NCI-H2029 (cell line): ENCODE data around the gene ZNF385B.
"Not testable (repeated sequence)": the region's sequence is repeated elsewhere in the genome, so short reads cannot be mapped to it uniquely, and the experiment has no call there.

ENCODE experiments used
- DNase-seq: peaks from one replicate; lab custom pipeline; 2025; lab: John Stamatoyannopoulos, UW

ZNF385B gene

DNA sequence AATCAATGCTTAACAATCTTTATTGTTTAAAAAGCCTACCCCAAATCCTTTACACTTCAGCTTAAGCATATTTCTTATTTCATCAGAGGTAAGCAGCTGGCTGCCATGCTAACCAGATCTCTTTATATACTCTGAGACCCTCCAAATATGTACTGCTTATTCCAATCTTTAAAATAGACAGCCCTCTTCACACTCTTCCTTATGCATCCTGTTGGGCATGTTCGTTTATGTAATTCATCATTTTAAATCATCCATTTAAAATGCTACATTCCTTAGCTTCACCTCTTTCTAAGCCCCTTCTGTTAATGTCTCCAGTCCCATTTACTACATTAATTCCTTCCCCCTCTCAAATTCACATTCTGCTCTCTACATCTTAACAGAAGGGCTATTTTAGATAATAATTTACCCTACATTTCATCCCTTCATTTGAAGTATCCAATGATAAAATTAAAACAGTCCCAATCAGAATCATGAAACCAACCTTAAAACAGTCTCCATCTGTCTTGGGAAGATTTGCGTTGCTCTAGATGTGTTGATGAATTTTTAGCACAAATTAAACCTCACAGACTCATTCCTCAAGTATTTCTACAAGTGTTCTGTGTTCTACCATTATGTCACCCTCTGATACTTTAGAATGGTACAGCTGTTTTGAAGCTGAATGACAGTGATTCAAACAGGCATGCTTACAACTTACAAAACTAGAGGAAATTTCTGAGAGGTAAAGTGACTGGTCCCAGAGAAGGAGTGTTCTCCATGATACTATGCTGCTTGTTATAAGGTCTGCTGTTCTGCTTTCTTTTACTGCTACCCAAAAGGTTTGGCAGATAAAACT lies 59.1 kb downstream of the ZNF385B start:
- DNase-seq, result no peak

GRCh38 chr2:179800776-179801175 lies 60.6 kb downstream of the ZNF385B start:
- DNase-seq, result no peak

GRCh38 chr2:179796213-179797007 lies 65.0 kb downstream of the ZNF385B start:
- DNase-seq, result no peak

DNA sequence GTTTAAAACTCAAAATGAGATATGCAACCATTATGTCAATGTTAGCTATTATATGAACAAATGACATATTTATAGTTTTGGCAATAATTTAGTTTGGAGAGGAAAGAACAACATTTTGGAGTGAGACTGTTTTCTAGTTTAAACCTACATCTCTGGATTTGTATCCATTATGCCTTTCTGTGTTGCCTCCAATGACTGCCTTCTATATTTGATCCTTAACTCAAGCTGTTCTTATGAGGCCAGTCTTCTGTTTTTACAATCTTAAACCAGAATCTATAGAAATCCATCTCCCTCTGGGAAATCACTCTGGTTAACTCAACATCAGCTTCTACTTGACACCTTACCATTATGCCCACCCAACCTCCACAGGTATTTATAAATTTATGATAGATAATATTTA lies 67.5 kb downstream of the ZNF385B start:
- no peak for DNase-seq

DNA sequence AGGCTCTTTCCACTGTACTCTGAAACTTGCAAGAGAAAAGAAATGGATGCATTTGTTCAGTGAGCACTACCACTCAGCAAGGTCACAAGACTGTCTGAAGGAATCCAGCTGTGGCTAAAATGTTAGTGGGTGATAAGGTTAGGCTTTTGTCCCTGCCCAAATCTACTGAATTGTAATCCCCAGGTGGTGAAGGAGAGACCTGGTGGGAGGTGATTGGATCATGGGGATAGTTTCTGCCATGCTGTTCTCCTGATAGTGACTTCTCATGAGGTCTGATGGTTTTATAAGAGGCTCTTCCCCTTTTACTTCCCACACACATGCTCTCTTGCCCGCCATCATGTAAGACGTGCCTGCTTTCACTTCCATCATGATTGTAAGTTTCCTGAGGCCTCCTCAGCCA lies 68.2 kb downstream of the ZNF385B start:
- DNase-seq, result no peak

DNA sequence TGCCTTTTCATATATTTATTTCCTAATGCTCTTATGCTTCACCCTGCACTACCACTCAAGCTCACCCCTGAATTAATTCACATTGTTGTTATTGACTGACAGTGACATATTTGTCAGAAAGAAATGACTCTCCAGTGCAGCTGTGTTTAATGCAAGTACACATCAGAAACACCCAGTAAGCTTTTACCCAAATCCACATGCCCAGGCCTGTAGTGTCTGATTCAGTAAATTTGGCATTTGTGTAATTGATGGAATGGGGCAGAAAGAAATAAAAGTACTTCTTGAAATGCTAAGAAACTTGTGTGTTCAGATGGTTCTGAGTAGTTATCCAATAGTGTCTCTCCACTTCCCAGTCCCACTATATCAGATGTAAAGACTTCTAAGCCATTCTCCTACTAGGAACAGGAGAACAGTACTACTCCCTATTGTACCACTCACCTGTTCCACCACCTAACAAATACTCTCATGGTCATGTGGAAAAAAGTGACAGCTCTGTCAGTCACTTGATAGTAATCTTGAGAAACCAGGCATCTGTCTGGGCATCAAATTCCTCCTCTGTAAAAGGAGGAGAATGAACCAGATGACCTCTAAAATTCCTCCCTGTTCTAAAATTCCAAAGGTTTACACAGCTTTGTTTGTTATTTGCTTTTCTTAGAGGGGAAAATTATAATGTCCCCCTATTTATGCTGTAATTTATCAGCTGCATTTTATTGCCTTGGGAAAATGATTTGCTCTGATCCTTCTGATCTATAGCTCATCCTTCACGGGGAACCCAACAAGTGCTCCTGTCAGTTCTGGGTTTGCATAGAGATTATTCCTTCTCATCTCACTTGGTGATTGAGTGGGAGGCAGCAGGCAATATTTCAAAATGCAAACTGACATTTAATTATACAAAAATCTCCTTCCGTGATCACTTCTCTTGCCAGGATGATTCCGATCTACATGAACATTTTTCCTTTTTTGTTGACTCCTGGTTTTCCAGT lies 70.9 kb downstream of the ZNF385B start:
- DNase-seq, result no peak

DNA sequence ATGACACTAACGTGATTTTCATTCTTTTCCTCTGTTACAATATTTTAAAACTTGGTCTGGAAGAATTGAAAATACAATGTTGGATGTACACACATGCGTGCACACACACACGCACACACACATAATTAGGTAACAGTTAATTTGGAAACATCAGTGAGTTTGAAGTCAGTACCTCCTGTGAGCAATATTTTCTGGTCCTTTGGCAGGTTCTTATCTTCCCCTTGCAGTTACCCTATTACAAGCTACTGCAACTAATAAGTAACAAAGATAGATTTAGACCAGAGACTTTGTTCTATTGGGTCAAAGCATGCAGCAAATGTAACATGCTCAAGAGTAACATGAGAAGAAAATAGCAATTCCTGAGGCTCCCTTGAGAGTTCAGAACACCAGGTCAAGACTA lies 73.3 kb downstream of the ZNF385B start:
- no peak for DNase-seq

DNA sequence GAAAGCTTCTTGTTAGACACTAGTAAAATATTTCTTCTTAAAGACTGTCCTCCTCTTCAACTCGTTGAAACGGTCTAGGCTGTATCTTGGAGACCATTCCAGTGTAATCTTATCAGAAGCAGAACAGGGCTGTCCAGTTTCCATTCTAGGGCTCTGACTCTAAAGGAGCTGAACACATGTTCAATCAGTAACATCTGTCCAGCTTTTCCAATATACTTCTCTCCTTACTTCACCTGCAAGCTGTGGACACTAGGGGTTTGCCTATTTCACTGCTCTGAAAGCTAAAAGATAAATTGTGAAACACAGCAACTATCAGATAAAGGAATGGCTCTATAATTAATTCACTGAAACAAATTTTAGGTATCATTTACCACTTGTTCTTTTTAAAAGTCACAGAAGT lies 73.8 kb downstream of the ZNF385B start:
- DNase-seq, result no peak

GRCh38 chr2:179785902-179786301 lies 75.5 kb downstream of the ZNF385B start:
- DNase-seq, result no peak

DNA sequence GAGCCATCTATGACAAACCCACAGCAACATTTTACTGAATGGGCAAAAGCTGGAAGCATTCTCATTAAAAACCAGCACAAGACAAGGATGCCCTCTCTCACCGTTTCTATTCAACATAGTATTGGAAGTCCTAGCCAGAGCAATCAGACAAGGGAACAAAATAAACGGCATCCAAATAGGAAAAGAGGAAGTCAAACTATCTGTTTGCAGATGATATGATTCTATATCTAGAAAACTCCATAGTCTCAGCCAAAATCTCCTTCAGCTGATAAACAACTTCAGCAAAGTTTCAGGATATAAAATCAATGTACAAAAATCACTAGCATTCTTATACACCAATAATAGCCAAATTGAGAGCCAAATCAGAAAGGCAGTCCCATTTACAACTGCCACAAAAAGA lies 79.1 kb downstream of the ZNF385B start:
- DNase-seq, result not testable (repeated sequence)

DNA sequence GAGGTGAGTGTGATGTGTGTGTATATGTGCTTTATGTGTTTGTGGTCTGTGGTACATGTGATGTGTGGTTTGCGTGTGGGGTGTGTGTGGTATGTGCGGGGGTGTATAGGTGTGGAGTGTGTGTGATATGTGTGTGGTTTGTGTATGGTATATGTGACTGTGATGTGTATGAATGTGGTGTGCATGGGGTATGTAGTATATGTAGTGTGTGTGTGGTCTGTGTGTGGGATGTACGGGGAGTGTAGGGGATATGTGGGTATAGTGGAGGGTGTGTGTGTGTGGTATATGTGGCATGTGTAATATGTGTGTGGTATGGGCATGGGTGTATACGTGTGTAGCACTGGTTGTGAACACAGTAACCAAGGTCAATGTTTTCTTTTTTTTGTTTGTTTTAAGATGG lies 87.4 kb downstream of the ZNF385B start:
- DNase-seq, result no peak

- DNase-seq, result no peak
Measured at GRCh38 chr2:179772346-179772745, 89.1 kb downstream of the ZNF385B start.

DNA sequence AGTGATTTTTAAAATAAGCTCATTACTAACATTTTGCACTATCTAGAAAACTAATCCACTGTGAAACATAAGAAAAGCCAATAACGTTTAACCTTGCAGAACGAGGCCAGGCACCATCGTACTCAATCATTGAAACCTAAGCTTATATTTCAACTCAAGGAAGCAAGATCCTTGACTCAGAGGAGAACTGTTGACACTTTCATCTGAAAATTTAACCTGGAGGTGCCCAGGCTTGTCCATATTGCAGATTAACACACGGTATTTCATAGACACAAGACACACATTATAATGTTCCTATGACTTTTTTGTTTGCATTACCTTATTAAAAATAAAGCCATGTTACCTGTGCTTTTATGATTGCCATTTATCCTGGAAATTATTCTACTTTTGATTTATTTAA lies 89.6 kb downstream of the ZNF385B start:
- DNase-seq, result no peak

GRCh38 chr2:179770029-179770428 lies 91.4 kb downstream of the ZNF385B start:
- DNase-seq, result no peak

GRCh38 chr2:179769323-179769722 lies 92.1 kb downstream of the ZNF385B start:
- no peak for DNase-seq

GRCh38 chr2:179768765-179769164 lies 92.6 kb downstream of the ZNF385B start:
- DNase-seq, result no peak

GRCh38 chr2:179765666-179766065 lies 95.7 kb downstream of the ZNF385B start:
- no peak for DNase-seq

DNA sequence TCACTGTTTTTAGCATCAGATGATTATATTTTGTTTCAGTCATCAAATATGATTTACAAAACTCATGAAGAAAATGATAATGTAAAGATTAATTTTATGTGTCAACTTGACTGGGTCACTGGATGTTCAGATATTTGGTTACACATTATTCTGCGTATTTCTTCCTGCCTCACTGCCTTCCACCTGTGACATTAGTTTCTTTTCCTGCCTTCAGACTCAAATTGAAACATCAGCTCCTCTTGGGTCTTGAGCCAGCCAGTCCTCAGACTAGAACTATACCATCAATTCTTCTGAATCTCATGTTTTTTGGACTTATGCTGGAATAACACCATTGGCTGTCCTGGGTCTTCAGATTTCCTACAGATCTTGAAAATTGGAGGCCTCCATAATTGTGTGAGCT lies 96.7 kb downstream of the ZNF385B start:
- no peak for DNase-seq

DNA sequence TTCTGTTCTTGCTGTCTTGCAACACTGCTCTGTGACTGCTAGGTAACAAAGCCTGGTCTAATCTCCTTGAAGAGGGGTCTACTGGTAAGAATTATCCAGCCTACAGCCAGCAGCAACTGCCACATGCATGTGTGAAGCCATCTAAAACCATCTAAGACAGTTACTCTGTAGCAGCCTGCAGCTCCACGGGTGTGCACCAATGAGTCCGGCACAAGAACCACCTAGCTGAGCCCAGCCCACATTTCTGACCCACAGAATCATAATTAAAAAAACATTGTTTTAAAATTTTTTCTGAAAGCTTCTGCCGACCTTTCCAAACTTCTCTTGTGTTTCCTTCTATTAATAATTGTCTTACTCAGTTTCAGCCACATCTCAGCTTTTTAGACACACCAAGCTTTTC lies 102.8 kb downstream of the ZNF385B start:
- DNase-seq, result no peak

DNA sequence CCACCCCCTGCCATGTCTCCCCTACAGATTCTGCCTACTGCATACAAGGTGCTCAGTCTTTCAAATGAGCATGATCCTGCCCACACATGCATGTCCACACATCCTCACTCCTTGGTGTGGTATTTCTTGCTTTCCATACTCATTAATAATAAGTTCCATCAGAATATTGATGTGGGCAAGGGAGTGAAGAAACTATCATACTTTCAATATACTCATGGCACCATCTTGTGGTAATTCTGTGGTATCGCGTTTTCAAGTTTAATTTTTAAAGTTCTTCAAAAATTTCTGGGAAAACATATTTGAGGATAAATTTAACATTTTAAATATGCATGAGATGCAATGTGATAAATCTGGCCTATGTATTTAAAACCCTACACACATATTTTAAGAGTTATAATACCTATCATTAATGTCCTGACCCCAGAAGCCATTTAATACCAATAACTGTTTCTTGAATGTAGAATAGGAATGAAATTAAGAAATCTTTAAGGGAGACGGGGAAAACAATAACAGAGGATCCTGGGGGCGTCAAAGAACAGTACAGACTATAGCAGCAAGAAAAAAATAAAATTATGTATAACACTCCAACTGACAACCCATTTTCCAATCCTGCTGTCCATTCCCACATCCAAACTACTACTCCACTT lies 110.1 kb downstream of the ZNF385B start:
- DNase-seq, result peak; percentile 2

GRCh38 chr2:179749210-179749609 lies 112.2 kb downstream of the ZNF385B start:
- no peak for DNase-seq

DNA sequence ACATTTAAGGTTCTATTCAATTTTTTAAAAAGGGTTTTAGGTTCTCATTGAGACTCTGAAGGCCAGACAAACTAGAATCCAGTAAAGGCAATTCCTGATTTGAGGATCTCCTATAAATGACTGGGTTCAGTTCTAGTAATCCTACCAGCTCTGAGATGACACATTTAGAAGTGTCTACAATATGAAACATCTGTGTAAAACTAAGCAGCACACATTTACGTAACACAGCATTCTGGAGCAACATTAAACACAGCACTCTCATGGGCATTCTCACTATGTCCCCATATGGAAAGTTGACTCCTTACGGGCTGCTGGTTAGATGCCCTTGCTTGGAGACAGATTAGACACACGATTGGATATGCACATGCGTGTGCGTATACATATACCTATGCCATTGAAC lies 114.4 kb downstream of the ZNF385B start:
- no peak for DNase-seq
